G401.6 (cell line): Measurements from ENCODE around the gene NSUN7.

Experiments used
- FAIRE-seq: peaks from 2 replicates; lab custom pipeline; 2012; peaks lifted over from hg19 to GRCh38; lab: Jason Lieb, UNC

NSUN7 gene

GRCh38 chr4:40822420-40823166 lies 72.8 kb downstream of the NSUN7 start:
- FAIRE-seq, result no peak

- FAIRE-seq, result no peak
Measured at GRCh38 chr4:40825014-40825838, 75.5 kb downstream of the NSUN7 start.

GRCh38 chr4:40826821-40827220 lies 77.1 kb downstream of the NSUN7 start:
- no peak for FAIRE-seq

- FAIRE-seq, result no peak
Measured at GRCh38 chr4:40827758-40828157, 78.0 kb downstream of the NSUN7 start.

- FAIRE-seq, result no peak
Measured at GRCh38 chr4:40828661-40829060, 78.9 kb downstream of the NSUN7 start.

GRCh38 chr4:40829586-40829985 lies 79.8 kb downstream of the NSUN7 start:
- no peak for FAIRE-seq

- no peak for FAIRE-seq
Measured at GRCh38 chr4:40831146-40831907, 81.6 kb downstream of the NSUN7 start.

GRCh38 chr4:40832175-40832574 lies 82.4 kb downstream of the NSUN7 start:
- FAIRE-seq, result no peak

- FAIRE-seq, result no peak
Measured at GRCh38 chr4:40833212-40833611, 83.5 kb downstream of the NSUN7 start.

GRCh38 chr4:40837094-40837870 lies 87.5 kb downstream of the NSUN7 start:
- no peak for FAIRE-seq

GRCh38 chr4:40838742-40839141 lies 89.0 kb downstream of the NSUN7 start:
- no peak for FAIRE-seq

GRCh38 chr4:40840255-40840984 lies 90.7 kb downstream of the NSUN7 start:
- FAIRE-seq, result no peak

- FAIRE-seq, result no peak
Measured at GRCh38 chr4:40840985-40841571, 91.3 kb downstream of the NSUN7 start.

- no peak for FAIRE-seq
Measured at GRCh38 chr4:40842318-40842717, 92.6 kb downstream of the NSUN7 start.

GRCh38 chr4:40842725-40843423 lies 93.1 kb downstream of the NSUN7 start:
- no peak for FAIRE-seq

GRCh38 chr4:40843696-40844095 lies 93.9 kb downstream of the NSUN7 start:
- FAIRE-seq, result no peak

GRCh38 chr4:40844261-40844660 lies 94.5 kb downstream of the NSUN7 start:
- no peak for FAIRE-seq

GRCh38 chr4:40845154-40845835 lies 95.5 kb downstream of the NSUN7 start:
- FAIRE-seq, result no peak

GRCh38 chr4:40846532-40846931 lies 96.8 kb downstream of the NSUN7 start:
- no peak for FAIRE-seq

- FAIRE-seq, result no peak
Measured at GRCh38 chr4:40848251-40848650, 98.5 kb downstream of the NSUN7 start.
